Activated T-cell treated with anti-CD3 and anti-CD28 coated beads, Interleukin-2, amount 50 U/mL, for 24 hours (primary cell): ENCODE results near the gene PIEZO2.

ENCODE experiments used
- DNase-seq: peaks from one replicate; pipeline ENCODE4 v3.0.0-alpha.2; 2020
- H3K27ac Mint-ChIP-seq: 2 replicates; pipeline ENCODE4 v1.8.0; 2020; ENCODE audit warnings: mild to moderate bottlenecking, mixed read lengths
- H3K27me3 Mint-ChIP-seq: 2 replicates; pipeline ENCODE4 v1.8.0; 2020; ENCODE audit warnings: mixed read lengths
- H3K36me3 Mint-ChIP-seq: 2 replicates; pipeline ENCODE4 v1.8.0; 2020; ENCODE audit warnings: low read depth, mixed read lengths
- H3K4me1 Mint-ChIP-seq: 2 replicates; pipeline ENCODE4 v1.8.0; 2020; ENCODE audit warnings: low read depth, mixed read lengths
- H3K4me3 Mint-ChIP-seq: 2 replicates; pipeline ENCODE4 v1.8.0; 2020; ENCODE audit warnings: mild to moderate bottlenecking, moderate library complexity, mixed read lengths
- H3K9me3 Mint-ChIP-seq: 2 replicates; pipeline ENCODE4 v1.8.0; 2020; ENCODE audit warnings: mixed read lengths

PIEZO2 gene

DNA sequence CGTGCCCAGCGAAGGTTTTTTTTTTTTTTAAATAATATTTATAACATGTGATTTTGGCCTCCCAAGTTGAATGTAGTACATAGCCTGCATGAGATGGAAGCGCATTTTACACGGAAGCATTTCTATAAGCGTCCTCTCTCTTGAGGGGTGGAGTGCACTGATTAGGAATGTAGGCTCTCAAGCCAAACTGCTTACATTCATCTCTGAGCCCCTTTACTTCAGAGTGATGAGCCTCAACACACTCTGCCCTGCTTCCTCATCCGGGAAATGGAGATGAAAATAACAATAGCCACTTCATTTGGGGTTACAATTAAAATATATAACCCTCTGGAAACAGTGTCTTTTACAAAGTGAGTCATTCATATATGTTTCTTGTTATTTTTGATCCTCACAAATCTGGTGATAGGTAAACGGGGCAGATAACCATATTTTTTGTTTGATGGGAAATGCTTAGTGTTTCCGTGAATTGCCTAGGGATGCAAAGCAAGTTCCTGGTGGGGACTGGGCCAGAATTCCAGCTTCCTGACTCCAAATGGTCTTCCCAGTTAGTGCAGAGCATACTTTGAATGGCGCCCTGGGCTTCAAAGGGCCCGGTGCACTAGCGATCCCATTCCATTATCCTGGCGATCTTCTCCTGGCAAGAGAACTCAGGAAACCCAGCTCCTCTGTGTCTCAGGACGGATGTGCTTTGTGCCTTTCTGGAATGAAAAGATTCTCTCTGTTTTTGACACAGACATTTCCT, 124.3 kb downstream of the PIEZO2 start:
- Mint-ChIP-seq H3K27me3 (no peaks in the 10 kb centered on the region), H3K9me3 (no peaks in the 10 kb centered on the region), H3K4me3 (no peak overlapping the region), H3K27ac (no peak overlapping the region), H3K4me1 (no peaks in the 10 kb centered on the region), H3K36me3 (no peaks in the 10 kb centered on the region)
- DNase-seq = no peak

DNA sequence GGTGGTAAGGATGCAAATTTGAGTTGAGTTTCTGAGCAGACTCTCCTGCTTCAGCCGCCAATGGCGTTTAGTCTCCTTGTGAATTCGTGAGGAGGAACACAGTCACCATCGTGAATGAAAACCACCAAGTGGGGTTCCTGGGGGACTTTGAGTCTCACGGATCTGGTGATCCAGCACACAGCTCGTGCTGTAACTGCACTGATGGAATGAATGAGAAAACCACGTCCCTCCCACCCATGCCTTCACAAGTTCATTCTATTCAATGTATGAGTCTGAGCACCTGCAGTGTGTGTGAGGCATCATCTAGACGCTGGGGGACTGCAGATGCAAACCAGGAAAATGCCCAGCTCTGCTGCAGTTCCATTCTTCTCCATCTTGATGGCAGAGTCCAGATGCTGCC, 127.9 kb downstream of the PIEZO2 start:
- DNase-seq = no peak
- Mint-ChIP-seq H3K36me3 (no peaks in the 10 kb centered on the region), H3K27me3 (no peaks in the 10 kb centered on the region), H3K4me1 (no peaks in the 10 kb centered on the region), H3K9me3 (no peaks in the 10 kb centered on the region), H3K27ac (no peak overlapping the region), H3K4me3 (no peak overlapping the region)

DNA sequence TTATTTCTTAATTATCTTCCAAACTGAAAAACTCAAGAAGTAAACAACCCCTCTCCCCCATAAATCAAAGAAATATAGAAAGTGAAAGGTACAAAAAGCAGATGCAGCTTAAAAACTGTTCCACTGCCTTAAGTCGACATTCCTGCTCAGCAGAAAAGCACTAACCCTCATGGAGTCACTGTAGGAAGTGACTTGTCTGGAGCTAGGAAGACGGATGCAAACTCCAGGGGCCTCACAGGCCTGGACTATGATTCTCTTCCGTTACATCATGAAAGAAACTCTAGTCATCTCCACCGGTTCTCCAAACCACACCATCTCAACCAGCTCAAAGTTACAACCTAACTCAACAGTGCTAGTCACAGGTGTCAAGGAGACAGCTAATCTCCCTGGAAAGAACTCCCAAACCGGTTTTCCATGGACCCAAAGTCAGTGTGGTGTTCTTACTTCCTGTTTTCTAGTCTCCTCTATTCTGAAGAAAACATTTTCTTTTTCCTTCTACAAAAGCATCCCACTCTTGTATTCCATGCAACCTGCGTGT, 128.4 kb downstream of the PIEZO2 start:
- Mint-ChIP-seq H3K4me1 (no peaks in the 10 kb centered on the region), H3K9me3 (no peaks in the 10 kb centered on the region), H3K36me3 (no peaks in the 10 kb centered on the region), H3K4me3 (no peak overlapping the region), H3K27ac (no peak overlapping the region), H3K27me3 (no peaks in the 10 kb centered on the region)
- DNase-seq = no peak

DNA sequence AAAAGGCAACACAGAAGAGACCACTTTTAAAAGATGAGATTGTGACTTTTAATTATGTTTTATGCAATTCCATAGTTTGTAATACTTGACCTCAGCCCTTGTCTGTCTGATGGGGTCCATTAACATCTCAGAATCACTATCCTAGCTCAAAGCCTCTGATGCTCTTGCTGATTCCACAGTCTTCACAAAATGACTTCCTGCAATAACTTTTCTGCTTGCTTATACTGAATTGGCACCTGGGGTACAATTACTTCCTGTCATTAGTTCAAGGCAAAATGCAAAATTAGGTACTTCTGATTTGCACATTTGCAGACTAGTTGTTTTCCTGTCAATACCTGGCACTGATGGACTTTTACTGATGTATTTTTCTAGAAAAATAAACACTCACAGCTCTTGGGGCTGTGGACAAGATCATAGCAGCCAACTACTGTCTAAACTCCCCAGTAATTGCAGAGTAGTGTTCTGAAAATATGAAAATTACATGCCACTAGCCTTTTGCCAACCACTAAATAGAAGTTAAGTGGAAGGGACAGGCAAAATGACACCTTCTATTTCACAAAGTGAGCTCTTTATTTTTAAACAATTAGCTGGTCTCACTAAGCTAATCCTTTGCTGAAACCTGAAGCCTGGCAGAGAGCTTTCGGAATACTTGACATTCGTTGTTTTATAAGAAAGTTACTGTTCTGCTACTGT, 129.1 kb downstream of the PIEZO2 start:
- no peak for DNase-seq
- H3K4me3 Mint-ChIP-seq = no peak overlapping the region
- H3K27me3 Mint-ChIP-seq = no peaks in the 10 kb centered on the region
- no peaks in the 10 kb centered on the region for H3K4me1 Mint-ChIP-seq
- no peaks in the 10 kb centered on the region for H3K36me3 Mint-ChIP-seq
- no peaks in the 10 kb centered on the region for H3K9me3 Mint-ChIP-seq
- H3K27ac Mint-ChIP-seq = no peak overlapping the region

DNA sequence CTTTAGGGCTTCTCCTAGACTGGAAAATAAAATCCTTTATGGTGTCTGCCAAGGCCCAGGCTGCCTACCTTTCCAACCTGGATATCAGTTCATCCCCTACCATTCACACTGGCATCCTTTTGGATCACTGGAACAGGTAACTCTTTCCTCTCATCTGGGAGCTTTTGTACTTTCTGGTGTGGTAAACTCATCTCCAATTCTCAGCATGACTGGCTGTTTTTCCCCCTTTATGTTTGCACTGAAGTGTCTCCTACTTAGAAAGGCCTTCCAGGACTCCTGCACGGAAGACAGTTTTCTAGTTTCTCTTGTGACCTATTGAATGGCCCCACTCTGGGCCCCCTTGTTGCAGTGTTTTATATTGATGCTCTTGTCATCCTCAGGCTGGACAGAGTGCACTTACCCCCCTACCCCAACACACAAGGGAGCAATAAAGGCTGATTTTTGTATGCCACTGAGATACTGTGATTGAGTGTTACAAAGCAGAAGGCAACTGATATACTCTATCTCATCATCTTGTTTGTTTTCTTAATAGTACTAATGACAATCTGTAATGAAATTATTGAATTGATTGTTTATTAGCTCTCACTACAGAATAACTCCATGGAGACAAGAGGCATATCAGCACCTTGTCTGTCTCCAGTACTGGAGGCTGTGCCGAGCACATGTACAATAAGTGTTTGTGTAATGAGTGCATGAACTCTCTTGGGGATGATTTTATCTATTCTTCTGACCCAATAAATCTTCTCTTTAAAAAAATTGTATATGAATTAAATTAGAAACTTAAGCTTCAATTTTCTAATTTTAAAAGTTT, 129.9 kb downstream of the PIEZO2 start:
- Mint-ChIP-seq H3K27me3 (no peaks in the 10 kb centered on the region), H3K4me1 (no peaks in the 10 kb centered on the region), H3K36me3 (no peaks in the 10 kb centered on the region), H3K4me3 (no peak overlapping the region), H3K9me3 (no peaks in the 10 kb centered on the region), H3K27ac (no peak overlapping the region)
- no peak for DNase-seq

DNA sequence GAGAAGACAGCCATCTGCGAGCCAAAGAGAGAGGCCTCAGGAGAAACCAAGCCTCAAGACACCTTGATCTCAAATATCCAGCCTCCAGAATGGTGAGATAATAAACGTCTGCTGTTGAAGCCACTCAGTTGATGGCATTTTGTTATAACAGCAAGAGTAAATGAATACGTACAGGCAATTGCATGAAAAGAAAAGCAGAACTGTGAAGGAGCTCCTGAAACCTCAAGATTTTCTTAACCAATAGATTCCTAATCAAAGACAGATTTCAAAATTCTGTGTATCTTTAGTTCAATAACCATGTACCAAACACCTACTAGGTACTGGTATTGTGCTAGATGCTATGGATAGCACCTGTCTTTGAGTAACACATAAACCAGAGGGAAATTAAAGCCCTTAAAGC, 139.5 kb downstream of the PIEZO2 start:
- DNase-seq = no peak

DNA sequence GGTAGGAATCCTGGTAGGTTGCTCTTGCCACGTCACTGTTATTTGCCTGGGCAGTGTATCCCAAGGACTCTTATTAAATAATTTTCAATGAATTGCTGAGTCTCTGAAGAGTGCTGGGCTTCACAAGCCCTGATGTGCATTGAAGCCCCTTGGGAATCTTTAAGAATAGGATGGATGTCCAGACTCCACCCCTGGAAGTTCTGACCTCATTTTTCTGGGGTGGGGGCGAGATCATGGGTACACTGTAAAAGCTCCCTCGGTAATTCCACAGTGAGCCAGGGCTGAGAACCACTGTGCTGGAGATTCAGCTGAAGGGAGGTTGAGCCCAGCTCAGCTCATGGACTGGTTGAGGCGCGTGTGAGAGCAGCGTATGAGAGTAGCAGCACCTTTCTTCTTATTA, 140.2 kb downstream of the PIEZO2 start:
- Mint-ChIP-seq H3K27ac (no peak overlapping the region), H3K36me3 (no peaks in the 10 kb centered on the region), H3K4me1 (no peaks in the 10 kb centered on the region), H3K9me3 (no peaks in the 10 kb centered on the region), H3K27me3 (no peaks in the 10 kb centered on the region), H3K4me3 (no peak overlapping the region)
- no peak for DNase-seq

More for the DNA sequence above, 139.5 kb downstream of the PIEZO2 start:
- Mint-ChIP-seq H3K4me3 (no peak overlapping the region), H3K4me1 (no peaks in the 10 kb centered on the region), H3K9me3 (no peaks in the 10 kb centered on the region), H3K27me3 (no peaks in the 10 kb centered on the region), H3K27ac (no peak overlapping the region), H3K36me3 (no peaks in the 10 kb centered on the region)

DNA sequence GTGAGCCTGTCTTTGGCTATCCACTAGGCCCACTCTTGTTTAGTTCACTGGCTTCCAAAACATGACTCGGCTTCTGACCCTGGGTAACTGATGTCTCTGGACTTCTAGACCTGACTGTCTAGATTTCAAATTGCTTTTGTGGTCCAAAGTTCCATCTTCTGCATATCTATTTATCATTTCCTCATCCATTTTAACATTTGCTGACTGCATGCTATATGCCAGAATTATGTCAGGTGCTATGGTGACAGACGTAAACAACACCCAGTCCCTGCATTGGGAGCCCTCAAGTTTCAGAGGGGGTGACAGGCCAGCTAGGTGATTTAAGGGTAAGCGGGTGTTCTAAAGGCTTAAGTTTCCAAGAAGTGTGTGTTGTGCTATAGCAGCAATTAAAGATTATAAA, 140.9 kb downstream of the PIEZO2 start:
- Mint-ChIP-seq H3K27me3 (no peaks in the 10 kb centered on the region), H3K4me1 (no peaks in the 10 kb centered on the region), H3K4me3 (no peak overlapping the region), H3K36me3 (no peaks in the 10 kb centered on the region), H3K9me3 (no peaks in the 10 kb centered on the region), H3K27ac (no peak overlapping the region)
- no peak for DNase-seq

DNA sequence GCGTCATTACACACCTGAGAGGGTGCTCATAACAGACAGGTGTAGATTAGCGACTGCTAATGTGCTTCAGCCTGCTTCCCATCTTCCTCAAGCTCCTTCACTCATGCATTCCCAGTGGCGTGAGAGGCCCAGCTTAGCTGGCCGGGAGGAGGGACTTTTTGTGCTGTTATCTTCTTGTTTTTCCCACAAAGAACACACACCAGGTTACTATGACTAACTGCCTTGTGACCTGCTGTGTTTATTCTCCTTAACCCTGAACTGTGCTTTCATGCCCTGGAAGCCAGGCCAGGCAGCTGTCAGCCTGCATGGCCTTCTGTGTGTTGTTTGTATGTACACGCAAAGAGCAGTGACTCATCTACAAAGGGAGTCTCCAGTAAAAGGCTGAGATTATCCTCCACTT, 143.8 kb downstream of the PIEZO2 start:
- no peak overlapping the region for H3K27ac Mint-ChIP-seq
- no peaks in the 10 kb centered on the region for H3K27me3 Mint-ChIP-seq
- no peak overlapping the region for H3K4me3 Mint-ChIP-seq
- no peak for DNase-seq
- no peaks in the 10 kb centered on the region for H3K4me1 Mint-ChIP-seq
- H3K36me3 Mint-ChIP-seq = no peaks in the 10 kb centered on the region
- H3K9me3 Mint-ChIP-seq = no peaks in the 10 kb centered on the region

DNA sequence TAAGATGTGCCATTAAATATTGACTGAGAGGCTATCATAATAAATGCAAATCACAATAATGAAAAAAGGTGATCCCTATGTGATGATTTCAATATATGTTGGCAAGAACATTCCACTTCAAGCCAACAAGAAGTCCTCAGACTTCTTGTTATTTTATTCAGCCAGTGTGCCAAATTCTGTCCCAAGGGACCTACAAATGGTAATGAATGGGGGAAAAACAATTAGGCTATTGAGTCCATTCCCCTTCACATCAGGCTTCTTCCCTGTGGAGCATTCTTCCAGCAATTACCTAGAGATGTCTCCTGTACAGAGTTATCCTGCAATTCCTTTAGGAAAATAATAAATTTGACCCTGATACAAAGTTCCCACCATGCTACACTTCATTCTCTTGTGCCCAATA, 144.4 kb downstream of the PIEZO2 start:
- no peak overlapping the region for H3K27ac Mint-ChIP-seq
- no peaks in the 10 kb centered on the region for H3K9me3 Mint-ChIP-seq
- no peaks in the 10 kb centered on the region for H3K27me3 Mint-ChIP-seq
- no peaks in the 10 kb centered on the region for H3K4me1 Mint-ChIP-seq
- DNase-seq = no peak
- H3K36me3 Mint-ChIP-seq = no peaks in the 10 kb centered on the region
- H3K4me3 Mint-ChIP-seq = no peak overlapping the region

DNA sequence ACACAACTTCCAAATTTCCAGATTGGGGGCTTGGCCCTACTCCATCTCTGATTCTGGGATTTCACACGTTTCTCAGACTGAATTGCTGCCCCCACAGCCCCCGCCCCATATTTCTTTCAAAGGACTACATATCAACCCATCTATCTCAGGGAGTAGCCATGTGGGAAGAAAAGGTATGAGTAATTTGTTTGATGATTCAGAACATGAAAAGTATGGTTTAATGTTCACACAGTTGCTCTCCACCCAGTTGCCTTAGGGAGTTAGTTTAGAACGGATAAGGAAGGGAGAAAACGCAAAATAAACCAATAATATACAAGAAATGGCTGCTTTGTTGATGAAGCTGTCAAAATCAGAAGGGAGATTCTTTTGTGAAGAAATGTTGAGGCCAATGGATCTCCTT, 145.1 kb downstream of the PIEZO2 start:
- no peaks in the 10 kb centered on the region for H3K4me1 Mint-ChIP-seq
- DNase-seq = no peak
- no peak overlapping the region for H3K4me3 Mint-ChIP-seq

DNA sequence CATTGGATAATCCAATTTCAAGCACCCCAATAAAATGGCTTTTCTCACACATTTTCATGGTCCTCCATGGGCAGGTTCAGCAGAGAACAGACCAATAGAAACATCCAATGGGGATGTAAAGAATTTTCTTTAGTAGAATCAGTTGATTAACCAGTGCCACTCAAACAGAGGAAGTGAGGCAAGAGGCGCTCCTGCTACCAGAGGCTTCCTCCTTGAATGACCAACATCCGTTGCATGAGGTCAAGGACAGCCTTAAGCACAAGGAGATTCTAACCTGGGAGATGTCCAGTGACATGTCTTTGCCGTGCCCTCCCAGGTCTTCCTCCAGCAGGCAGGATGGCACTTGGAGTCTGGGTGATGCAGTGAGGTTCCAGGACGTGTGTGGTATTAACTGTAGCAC, 146.6 kb downstream of the PIEZO2 start:
- H3K36me3 Mint-ChIP-seq = no peaks in the 10 kb centered on the region
- no peak overlapping the region for H3K27ac Mint-ChIP-seq
- peaks cover 3% of the 10 kb centered on the region for H3K9me3 Mint-ChIP-seq
- no peaks in the 10 kb centered on the region for H3K4me1 Mint-ChIP-seq
- H3K4me3 Mint-ChIP-seq = no peak overlapping the region
- no peaks in the 10 kb centered on the region for H3K27me3 Mint-ChIP-seq
- no peak for DNase-seq

More for the DNA sequence above, 145.1 kb downstream of the PIEZO2 start:
- H3K27me3 Mint-ChIP-seq = no peaks in the 10 kb centered on the region
- H3K9me3 Mint-ChIP-seq = no peaks in the 10 kb centered on the region
- no peak overlapping the region for H3K27ac Mint-ChIP-seq
- no peaks in the 10 kb centered on the region for H3K36me3 Mint-ChIP-seq

DNA sequence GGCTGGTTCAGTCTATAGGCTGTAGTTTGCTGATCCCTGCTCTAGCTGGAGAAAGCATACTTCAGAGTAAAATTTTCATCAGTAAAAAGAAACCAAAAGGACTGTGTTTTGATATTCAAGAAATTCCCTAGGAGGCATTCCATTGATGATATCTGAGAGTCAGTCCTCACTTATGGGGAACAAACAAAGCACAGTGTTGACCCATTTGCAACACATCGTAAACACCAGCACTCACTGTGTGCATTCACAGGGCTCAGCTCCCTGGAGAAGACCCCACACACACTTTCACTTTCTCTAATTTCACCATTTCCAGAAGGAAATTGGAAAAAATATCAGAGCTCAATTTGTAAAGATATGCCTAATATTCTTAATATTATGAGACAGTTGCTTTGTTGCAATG, 147.1 kb downstream of the PIEZO2 start:
- Mint-ChIP-seq H3K36me3 (no peaks in the 10 kb centered on the region), H3K27ac (no peak overlapping the region), H3K4me3 (no peak overlapping the region), H3K27me3 (no peaks in the 10 kb centered on the region), H3K9me3 (peaks cover 7% of the 10 kb centered on the region), H3K4me1 (no peaks in the 10 kb centered on the region)
- DNase-seq = no peak

DNA sequence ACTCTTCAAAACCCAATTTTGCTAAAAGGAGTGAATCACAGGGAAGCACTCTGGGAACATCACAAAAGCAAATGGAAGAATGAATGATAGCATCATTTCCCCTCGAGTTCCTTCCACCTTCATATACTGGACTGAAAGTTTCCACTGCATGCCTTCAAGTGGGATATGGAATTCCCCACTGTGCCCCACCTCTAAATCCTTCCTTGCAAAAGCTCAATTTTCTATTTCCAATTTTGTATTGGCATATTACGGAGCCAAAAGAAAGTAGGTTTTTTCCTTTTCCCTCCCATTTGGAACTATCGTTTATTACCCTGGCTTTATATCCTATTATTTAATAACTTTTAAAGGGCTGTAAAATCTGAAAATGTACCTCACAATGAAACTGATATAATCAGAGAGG, 149.3 kb downstream of the PIEZO2 start:
- no peak for DNase-seq
- H3K36me3 Mint-ChIP-seq = no peaks in the 10 kb centered on the region
- H3K27me3 Mint-ChIP-seq = no peaks in the 10 kb centered on the region
- no peaks in the 10 kb centered on the region for H3K4me1 Mint-ChIP-seq
- H3K4me3 Mint-ChIP-seq = no peak overlapping the region
- H3K9me3 Mint-ChIP-seq = peaks cover 15% of the 10 kb centered on the region
- H3K27ac Mint-ChIP-seq = no peak overlapping the region

DNA sequence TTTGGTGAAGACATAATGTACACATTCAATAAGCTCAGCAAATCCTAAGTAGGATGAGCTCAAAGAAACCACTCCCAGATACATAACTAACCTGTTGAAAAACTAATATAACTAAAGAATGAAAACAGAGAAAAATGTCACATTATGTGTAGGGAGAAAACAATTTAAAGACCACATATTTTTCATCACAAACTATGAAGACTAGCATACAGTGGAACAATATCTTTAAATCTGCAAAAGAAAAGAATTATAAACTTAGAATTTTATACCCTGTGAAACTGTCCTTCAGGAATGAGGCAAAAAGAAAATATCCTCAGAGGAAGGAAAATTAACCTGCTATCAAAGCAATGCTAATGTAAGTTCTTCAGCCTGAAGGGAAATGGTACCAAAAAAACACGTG, 151.5 kb downstream of the PIEZO2 start:
- H3K4me1 Mint-ChIP-seq = no peaks in the 10 kb centered on the region
- no peak overlapping the region for H3K27ac Mint-ChIP-seq
- no peak for DNase-seq
- peaks cover 24% of the 10 kb centered on the region for H3K9me3 Mint-ChIP-seq
- no peaks in the 10 kb centered on the region for H3K36me3 Mint-ChIP-seq
- no peak overlapping the region for H3K4me3 Mint-ChIP-seq
- no peaks in the 10 kb centered on the region for H3K27me3 Mint-ChIP-seq
